ENCODE measurements around the gene VKORC1.
"Not testable (repeated sequence)": the region's sequence is repeated elsewhere in the genome, so short reads cannot be mapped to it uniquely, and the experiment has no call there.

VKORC1 gene

GRCh38 chr16:31094424-31095120, at the start of gene VKORC1:
Gene VKORC1, minus strand, starts transcription at chr16:31094797. Its CDS starts 68 bp downstream, at chr16:31094729.
- DNase-seq (ENCODE audit: low read depth in 2 of 2, low spot score in 1 of 2): peak; percentile 59 to 68

GRCh38 chr16:31143694-31144148, 49.1 kb upstream of the VKORC1 start:
- DNase-seq (ENCODE audit: low read depth in 2 of 2, low spot score in 1 of 2): no peak

DNA sequence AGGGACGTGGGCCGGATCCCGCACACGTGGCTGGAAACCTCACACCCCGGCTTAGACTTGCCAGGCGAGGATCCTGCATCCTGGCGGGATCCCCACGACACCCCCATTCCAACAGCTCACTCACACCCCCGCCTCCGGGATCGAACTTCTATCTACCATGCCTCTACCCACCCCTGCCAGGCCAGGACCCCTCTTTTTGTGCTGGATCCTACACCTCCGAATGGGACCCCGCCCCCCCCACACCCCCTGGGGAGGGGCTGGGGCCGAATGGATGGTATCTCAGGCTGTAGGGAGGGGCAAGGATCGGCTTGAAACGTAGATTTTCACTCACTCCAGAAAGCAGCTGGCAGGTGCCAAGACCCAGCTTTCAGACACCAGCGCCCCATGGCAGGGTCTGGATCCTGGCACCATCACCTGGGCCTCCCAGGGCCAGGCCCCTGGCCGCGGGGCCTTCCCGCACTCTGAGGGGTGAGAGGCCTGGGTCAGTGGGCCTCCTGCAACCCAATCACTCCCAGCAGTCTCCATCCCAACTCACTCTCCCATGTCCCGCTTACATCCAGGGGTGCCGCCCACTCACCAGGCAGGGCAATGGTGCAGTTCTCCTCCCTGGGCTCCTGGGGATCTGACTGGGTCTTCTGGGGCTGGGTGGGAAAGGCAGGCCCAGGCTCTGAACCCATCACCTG, 48.6 kb upstream of the VKORC1 start:
- no peak for DNase-seq (ENCODE audit: low read depth in 2 of 2, low spot score in 1 of 2)

- peak; percentile 94 to 96 for DNase-seq (ENCODE audit: low read depth in 2 of 2, low spot score in 1 of 2)
These were observed 47.8 kb upstream of the VKORC1 start for GRCh38 chr16:31142109-31143010.

- no peak for DNase-seq (ENCODE audit: low read depth in 2 of 2, low spot score in 1 of 2)
These were observed 47.0 kb upstream of the VKORC1 start for GRCh38 chr16:31141489-31142108.

DNA sequence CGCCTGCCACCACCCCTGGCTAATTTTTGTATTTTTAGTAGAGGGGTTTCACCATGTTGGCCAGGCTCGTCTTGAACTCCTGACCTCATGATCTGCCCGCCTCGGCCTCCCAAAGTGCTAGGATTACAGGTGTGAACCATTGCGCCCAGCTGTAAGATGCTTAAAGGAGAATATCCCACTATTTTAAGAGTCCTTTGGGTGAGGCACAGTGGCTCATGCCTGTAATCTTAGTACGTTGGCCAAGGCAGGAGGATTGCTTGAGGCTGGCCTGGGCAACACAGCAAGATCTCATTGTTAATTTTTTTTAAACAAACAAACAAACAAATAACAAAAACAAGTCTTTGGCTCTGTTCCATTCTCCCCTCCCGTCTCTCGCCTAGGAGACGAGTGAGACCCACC, 46.5 kb upstream of the VKORC1 start:
- DNase-seq (ENCODE audit: low read depth in 2 of 2, low spot score in 1 of 2): not testable (repeated sequence)

DNA sequence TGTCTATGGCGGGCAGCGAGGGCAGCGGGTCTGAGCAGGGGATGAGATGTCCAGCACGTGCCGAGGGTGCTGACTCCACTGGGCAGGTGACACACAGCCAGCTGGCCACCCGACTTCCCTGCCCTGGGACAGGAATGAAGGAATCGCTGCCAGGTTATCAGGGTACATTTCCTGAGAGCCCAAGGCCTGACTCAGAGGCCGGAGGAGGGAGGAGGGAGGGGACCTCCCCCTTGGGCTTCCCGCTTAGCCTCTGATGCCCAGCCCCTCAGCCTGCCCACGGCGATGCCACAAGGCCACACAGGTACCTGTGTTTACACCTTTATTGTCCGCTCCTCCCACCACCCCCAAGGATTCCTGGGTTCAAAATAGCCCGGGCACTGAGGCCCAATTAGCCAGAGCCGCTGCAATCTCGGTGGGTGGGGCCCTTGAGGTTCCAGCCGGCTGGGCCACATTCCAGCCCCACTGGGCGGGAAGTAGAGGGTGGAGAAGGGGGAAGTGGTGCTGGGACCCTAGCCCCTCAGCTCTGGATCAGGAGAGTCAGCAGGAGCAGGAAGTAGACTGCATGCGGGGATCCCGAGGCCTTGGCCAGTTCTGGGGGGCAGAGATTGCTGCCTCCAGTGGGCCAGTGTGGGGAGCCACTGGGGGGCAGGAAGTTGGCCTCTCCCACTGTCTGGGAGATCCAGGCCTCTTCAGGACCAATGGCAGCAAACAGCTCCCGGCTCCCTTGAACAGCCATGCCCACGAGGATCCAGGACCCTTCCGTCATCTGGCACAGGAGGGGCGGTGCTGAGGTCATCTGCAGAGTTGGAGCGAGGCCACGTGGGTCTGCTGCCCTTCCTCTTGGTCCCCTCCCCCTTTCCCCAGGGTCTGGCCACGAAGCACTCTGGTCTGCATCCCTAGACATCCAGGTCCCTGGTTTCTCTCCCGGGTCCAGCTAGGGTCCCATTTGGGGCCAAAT, 44.3 kb upstream of the VKORC1 start:
- DNase-seq (ENCODE audit: low read depth in 2 of 2, low spot score in 1 of 2): no peak

GRCh38 chr16:31136822-31137499, 42.4 kb upstream of the VKORC1 start:
- not testable (repeated sequence) for DNase-seq (ENCODE audit: low read depth in 2 of 2, low spot score in 1 of 2)

GRCh38 chr16:31136287-31136662, 41.7 kb upstream of the VKORC1 start:
- no peak for DNase-seq (ENCODE audit: low read depth in 2 of 2, low spot score in 1 of 2)

DNA sequence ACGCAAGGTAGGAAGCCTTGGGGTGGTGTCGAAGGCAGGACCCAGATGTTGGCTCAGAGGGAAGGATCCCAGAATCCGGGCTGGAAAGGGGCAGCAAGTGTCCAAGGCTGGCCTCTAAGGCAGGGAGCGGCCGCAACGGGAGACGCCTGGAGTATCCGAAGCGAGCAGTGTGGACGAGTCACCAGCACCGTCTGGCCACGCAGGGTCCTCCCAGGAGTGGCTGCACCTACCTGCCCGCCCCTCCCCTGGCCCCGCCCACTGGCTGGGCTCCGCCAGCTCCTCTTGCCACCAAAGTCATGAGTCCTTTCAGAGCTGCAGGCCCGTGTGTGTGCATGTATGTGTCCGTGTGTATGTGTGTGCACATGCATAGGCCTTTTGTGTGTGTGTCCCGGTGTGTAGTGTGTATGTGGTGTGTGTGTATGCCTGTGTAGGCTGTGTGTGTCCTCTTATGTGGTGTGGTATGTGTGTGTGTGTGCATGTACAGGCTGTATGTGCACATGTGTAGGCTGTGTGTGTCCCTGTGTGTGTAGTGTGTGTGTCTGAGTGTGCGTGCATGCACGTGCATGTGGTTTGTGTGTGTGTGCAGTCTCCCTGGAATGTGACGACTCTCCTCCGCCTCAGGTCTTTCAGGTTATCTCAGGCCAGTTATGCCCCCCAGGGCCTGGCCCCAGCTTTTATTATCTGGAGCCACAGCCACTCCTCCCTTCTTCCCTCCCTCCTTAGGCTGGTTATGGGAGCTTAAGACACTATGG, 41.1 kb upstream of the VKORC1 start, which contains the start of gene PRSS8:
TSS of gene PRSS8 (minus strand) at position 193 of the 752 bp plus-strand sequence. CDS start 229 bp downstream, outside the sequence.
- no peak for DNase-seq (ENCODE audit: low read depth in 2 of 2, low spot score in 1 of 2)

DNA sequence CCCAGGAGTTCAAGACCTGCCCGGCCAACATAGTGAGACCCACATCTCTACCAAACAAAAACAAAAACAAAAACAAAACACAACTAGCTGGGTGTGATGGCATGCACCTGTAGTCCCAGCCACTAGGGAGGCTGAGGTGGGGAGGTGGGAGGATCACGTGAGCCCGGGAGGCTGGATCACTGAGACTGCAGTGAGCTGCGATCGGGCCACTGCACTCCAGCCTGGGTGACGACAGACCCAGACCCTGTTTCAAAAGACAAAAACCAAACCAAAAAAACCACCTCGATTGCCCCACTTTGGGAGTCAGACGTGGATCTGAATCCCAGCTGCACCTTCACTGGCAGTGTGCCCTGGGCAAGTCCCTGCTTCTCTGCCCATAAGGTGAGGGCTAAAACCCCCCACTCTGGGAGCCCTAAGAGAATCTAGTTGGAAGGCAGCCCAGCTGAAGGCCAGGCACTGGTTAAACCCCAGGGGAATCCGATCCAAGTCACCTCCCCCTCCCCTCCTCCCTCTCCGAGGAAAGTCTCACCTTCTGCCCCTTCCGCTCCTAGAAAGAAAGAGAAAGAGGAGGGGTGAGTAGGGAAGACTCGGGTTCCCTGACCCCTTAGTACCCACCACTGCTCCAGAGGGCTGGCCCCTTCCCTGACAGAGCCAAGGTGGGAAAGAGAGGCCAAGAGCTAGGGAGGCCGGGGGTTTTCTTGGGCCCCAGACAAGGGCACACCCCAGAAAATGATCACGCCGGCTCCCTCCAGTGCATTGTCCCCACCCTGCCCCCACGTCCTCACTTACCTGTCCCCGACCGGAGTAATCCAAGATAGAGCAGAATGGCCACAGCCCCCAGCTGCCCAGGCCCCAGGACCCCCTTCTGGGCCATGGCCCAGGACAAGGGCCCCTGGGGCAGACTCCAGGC, 40.3 kb upstream of the VKORC1 start:
- DNase-seq (ENCODE audit: low read depth in 2 of 2, low spot score in 1 of 2): no peak

DNA sequence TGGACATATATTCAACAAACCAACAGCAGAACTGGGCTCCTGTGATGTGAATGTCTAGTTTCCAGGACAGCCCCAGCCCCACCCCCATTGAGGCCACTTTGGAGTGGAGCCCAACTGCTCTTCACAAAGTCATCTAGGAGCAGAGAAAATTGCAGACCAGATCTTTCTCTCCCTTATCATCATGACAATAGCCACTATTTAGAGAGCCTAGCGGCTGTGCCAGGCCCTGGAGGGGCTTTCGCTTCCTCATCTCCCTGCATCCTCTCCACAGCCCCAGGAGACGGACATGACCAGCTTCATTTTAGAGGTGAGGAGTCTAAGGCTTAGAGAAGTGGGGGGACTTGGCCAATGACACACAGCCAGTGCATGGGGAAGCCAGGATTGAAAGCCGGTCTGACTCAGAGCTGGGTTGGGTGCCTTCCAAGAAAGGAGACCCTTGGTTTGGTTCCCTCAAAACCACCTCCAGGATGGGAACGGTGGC, 39.5 kb upstream of the VKORC1 start:
- no peak for DNase-seq (ENCODE audit: low read depth in 2 of 2, low spot score in 1 of 2)

DNA sequence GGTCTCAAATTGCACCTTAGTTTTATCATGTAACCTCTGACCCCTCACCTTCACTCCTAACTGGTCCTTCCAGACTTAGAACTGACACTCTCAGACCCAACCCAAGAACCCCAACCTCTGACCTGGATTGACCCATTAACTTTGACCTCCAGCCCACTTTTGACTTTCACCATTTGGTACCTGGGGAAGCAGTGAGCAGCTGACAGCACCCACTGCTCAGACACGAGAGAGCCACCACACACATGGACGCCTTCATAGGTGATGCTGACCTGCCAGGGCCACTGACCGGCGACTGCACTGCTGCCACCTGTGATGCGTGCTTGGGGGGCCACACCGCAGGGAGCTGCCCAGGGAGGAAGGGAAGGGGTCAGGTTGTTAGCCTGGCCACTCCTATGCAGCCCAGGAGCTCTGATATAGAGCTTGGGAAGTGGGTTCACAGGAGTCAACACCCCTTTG, 38.5 kb upstream of the VKORC1 start:
- DNase-seq (ENCODE audit: low read depth in 2 of 2, low spot score in 1 of 2): no peak

DNA sequence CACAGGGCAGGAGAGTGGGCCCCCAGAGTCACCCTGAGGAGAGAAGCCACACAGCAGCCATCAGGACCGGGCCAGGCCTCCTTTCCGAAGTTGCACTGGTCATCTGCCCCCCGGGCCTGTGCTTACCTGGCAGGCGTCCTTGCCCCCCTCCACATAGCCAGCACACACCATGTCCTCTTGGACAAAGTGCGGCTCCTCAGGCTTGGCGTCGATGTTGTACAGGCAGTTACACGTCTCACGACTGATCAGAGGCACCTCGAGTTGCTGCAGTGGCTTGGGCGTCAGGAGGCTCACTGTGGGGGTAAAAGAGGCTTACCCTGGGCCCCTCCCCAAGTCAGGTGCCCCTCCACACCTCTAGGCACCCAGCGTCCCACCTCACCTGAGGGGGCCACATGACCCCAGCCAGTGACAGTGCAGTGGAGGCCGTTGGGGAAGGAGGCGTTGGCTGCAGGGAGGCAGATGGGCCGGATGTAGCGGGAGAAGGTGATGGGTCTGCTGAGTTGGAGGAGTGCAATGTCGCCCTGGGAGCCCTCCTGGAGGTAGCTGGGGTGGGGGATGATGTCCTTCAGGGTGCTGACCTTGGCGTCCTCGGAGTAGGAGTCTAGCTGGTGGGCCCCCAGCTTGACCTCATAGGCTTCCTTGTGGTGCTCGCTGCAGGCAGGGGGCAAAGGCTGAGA, 37.8 kb upstream of the VKORC1 start:
- no peak for DNase-seq (ENCODE audit: low read depth in 2 of 2, low spot score in 1 of 2)

GRCh38 chr16:31131841-31132271, 37.3 kb upstream of the VKORC1 start:
- DNase-seq (ENCODE audit: low read depth in 2 of 2, low spot score in 1 of 2): no peak

GRCh38 chr16:31131416-31131815, 36.8 kb upstream of the VKORC1 start:
- DNase-seq (ENCODE audit: low read depth in 2 of 2, low spot score in 1 of 2): no peak

- no peak for DNase-seq (ENCODE audit: low read depth in 2 of 2, low spot score in 1 of 2)
These were observed 36.3 kb upstream of the VKORC1 start for GRCh38 chr16:31130899-31131298.

All from stimulated activated CD8-positive, alpha-beta memory T cell treated with anti-CD3 and anti-CD28 coated beads, Interleukin-4, amount 100 ng/mL, for 4 hours (primary cell).